ENCODE data around the gene RSU1.
"Not testable (repeated sequence)": the region's sequence is repeated elsewhere in the genome, so short reads cannot be mapped to it uniquely, and the experiment has no call there.

Gene RSU1

GRCh38 chr10:16777473-16778370, 39.5 kb downstream of the RSU1 start:
- peak; percentile 70 for DNase-seq

GRCh38 chr10:16776896-16777295, 40.3 kb downstream of the RSU1 start:
- DNase-seq: no peak

DNA sequence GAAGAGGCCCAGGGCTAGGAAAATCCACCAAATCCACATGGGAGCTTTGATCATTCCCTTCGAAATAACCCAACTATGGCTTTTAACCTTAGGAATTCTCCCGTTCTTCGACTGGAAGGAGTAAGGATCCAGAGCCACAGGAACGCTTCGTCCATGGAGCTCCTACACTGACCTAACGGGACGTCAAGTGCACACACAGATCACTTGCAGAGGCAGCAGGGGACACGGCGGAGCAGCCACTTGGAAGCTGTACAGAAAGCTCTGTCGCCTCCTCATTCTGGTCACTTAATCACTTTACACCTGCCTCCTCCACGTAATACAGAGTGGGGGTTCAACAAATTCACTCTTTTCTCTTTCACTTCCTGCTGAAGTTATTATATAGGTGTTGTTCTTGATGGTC, 43.9 kb downstream of the RSU1 start:
- DNase-seq: no peak

GRCh38 chr10:16770670-16771069, 46.6 kb downstream of the RSU1 start:
- peak; percentile 1 for DNase-seq

DNA sequence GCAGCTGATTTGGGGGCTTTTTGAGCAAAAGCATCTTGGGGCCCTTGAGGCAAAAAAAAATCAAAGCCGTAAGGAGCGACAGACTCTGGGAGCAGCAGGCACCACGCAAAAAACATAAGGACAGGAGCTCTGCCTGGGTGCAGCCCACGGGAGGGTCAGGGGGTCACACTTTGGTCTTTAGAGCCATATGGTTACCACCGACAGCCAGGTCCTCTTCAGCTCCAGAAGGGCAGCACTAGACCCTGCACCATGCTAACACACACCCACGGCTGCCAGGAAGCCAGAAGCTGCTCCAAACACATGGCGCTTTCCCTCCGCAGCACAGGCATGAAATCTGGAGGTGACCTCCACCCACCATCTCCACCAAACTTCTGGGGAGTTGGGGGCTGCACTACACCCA, 47.1 kb downstream of the RSU1 start:
- no peak for DNase-seq

DNA sequence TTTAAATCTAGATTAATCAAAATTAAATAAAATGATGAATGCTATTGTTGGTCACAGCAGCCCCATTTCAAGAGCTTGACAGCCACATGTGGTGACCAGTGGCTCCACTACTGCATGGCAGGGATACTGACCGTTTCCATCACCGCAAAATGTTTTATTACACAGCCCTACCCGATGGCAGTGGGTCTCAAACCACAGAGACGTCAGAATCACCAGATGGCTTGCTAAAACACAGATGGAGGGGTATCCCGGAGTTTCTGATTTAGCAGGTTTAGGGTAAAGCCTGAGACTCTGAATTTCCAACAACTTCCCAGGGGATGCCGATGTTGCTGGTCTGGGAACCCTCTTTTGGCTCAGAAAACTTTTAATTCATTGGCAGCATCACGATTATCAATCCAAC, 47.9 kb downstream of the RSU1 start:
- no peak for DNase-seq

- DNase-seq: no peak
These were observed 48.5 kb downstream of the RSU1 start for GRCh38 chr10:16768702-16769101.

DNA sequence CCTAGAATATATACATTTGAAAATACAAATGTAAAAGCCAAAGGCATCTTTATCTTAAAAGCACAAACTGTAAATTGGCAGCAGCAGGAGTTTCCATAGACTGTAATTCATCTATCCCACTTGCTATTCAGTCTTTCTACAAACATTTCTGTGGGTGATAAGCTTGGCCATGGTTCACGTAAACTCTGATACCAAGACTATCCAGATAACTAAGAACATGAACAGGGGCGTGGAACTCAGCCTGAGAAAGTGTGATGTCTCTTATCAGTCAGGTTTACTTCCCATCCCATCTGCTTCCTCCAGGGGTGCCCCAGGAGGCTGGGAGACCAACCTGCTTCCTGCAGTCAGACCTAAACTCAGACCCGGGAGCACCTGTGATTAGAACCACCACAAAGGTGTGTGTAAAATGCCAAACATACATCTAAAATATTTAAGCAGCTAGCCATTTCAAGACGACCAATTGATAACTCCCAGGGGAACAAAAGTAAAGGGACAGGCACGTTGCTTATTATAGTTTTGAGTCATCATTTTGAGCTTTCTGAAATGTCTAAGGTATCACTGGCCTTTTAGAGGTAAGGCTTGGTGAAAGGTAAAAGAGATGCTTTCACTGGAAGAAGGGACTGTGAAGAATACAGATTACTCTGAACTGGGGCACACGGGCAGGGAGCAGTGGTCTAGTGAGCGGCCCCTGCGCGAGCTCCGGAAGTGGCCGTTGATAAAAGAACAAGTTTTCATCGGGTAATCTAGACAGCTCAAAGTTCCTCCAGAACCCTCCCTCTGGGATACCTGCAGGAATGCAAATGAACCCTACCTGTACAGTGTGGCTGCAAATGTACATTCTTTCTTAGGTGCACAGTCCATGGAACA, 51.5 kb downstream of the RSU1 start:
- peak; percentile 3 for DNase-seq

GRCh38 chr10:16761300-16761699, 55.9 kb downstream of the RSU1 start:
- no peak for DNase-seq

GRCh38 chr10:16756561-16757221, 60.5 kb downstream of the RSU1 start:
- DNase-seq: no peak

DNA sequence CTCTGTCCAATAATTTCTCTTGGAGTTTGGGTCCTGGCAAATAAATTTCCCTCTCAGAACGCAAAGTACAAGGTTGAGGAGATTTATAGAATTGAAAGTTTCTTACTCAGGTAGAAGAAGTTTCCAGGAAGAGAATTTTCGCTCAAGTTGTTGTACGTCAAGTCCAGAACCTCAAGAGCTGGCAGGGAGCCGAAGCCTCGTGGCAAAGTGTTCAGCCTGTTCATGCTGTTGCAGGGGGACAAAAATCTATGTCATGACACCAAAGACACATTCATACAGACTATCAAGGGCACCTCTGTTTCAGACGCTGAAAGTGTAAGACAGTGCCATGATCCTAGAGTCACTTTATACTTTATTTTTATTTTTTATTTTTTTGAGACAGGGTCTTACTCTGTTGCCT, 62.5 kb downstream of the RSU1 start:
- no peak for DNase-seq

DNA sequence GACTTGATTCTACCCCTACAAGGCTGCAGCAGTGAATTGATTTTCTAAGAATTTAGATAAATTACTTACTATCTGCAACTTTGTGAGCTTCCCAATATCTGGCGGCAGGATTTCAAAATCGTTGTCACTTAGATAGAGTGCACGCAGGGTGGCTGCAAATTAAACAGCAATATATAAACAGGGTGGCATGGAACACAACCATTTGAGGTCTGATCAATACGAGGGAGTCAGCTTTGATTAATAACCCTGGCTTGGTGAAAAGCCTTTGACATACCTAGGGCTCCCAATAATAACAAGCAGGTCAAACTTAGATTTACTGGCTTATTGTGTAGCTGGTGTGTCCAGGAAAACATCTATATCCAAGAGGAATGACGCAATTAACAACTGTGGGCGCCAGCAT, 64.4 kb downstream of the RSU1 start:
- not testable (repeated sequence) for DNase-seq

- no peak for DNase-seq
These were observed 65.1 kb downstream of the RSU1 start for GRCh38 chr10:16752099-16752498.

- DNase-seq: no peak
These were observed 66.0 kb downstream of the RSU1 start for GRCh38 chr10:16751244-16751643.

DNA sequence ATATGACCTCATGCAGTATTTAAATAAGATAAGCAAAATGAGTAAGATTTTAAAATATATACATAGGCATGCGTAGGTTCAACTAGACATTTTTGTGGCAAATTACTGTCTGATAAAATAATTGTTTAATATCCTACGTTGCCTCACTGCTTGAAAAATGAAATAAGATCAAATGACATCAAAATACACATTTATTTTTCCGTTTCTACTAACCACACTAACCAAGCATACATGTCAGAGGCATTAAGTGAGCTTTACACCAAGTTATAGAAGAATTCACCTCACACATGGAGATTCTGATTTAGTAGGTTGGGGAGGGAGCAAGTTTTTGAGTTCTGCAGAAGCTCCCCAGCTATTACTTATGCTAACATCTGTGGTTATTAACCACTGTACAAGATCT, 66.8 kb downstream of the RSU1 start:
- no peak for DNase-seq

GRCh38 chr10:16748749-16749148, 68.5 kb downstream of the RSU1 start:
- no peak for DNase-seq

- no peak for DNase-seq
These were observed 70.4 kb downstream of the RSU1 start for GRCh38 chr10:16746856-16747255.

- DNase-seq: no peak
These were observed 72.2 kb downstream of the RSU1 start for GRCh38 chr10:16745061-16745460.

DNA sequence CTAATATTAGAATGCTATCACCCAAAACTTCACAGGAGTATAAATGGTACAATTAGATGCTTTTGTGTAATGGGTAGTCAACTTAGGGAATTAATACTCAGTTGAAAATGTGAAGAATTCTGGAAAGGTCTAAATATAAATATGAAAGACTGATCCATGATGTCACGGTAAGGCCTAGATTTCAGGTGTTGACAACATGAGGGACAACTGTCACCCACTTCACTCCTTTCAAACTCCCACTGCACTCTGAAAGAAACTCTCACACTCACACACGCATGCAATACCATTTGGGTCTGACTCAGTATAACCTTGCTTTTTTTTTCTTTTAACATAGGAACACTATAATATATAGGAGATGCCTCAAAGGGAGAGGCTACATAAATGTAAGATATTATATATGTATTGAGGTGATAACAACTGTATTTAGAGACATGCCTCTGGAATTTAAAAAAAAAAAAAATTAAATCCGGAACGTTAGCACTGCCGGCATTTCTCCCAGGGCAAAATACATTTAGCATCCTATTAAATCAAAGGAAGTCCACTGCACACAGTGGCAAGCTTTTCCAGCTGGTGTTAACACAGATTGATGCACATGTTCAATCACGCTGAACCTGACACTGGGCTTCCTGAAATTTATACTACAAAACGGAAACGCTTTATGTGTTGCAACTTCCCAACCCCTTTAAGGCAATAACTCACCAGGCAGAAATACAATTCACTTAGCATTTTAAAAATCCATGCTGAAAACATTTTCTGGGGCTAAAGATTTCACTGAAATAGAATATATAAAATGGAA, 74.9 kb downstream of the RSU1 start:
- peak; percentile 2 for DNase-seq

DNA sequence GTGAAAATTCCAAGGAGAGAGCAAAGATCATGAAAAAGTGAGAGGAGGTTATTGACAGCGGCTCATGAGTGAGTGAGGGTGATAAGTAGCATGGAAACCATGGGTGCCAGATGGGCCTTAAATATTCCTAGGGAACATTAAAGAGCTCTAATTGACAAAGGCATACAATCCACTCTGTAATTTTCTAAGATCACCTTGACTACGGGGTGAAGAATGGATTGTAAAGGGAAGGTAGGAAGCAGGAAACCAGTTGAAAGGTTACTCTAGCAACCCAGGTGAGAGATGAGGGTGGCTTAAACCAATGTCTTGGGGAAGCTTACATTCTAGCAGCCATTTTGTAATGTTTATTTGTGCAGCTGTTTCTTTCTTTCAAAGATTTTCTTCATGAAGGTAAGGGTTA, 75.7 kb downstream of the RSU1 start:
- peak; percentile 96 for DNase-seq

GRCh38 chr10:16737420-16737819, 79.8 kb downstream of the RSU1 start:
- DNase-seq: no peak

DNA sequence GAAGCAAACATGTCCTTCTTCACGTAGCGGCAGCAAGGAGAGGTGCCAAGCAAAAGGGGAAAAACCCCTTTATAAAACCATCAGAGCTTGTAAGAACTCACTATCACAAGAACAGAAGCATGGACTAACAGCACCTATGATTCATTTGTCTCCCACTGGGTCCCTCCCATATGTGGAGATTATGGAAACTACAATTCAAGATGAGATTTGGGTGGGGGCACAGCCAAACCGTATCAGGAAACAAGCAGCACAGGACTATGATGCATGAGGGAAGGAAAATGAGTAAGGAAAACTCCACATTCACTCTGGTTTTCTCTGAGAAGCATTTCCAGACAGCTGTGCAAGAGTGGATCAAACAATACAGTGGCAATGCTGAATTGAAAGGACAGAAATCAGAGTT, 81.6 kb downstream of the RSU1 start:
- DNase-seq: no peak

GRCh38 chr10:16732376-16732775, 84.8 kb downstream of the RSU1 start:
- no peak for DNase-seq
